Measurements from ENCODE around the gene AUP1.

- no peak for TF ChIP-seq POLR2AphosphoS5 (IDR thresholded peaks at IDR 0.05)
- no peak for TF ChIP-seq POLR2A (IDR thresholded peaks at IDR 0.05)
- no peak for TF ChIP-seq CTCF (IDR thresholded peaks at IDR 0.05)
- no peak for TF ChIP-seq EP300 (IDR thresholded peaks at IDR 0.05)
Observed at GRCh38 chr2:74501335-74502071, 28.0 kb downstream of the AUP1 start.
